ENCODE data around the gene WDR72.

GRCh38 chr15:53789654-53790375, 30.4 kb upstream of the WDR72 start:
- TF ChIP-seq CTCF (IDR thresholded peaks at IDR 0.05) (no peak), EZH2 (IDR thresholded peaks at IDR 0.05; ENCODE audit: borderline replicate concordance, insufficient read depth, low read depth, low read length, poor library complexity, severe bottlenecking) (no peak)

Data from B cell (primary cell).